ENCODE data around the gene TRMT2B.
"Not testable (repeated sequence)": the region's sequence is repeated elsewhere in the genome, so short reads cannot be mapped to it uniquely, and the experiment has no call there.

TRMT2B gene

DNA sequence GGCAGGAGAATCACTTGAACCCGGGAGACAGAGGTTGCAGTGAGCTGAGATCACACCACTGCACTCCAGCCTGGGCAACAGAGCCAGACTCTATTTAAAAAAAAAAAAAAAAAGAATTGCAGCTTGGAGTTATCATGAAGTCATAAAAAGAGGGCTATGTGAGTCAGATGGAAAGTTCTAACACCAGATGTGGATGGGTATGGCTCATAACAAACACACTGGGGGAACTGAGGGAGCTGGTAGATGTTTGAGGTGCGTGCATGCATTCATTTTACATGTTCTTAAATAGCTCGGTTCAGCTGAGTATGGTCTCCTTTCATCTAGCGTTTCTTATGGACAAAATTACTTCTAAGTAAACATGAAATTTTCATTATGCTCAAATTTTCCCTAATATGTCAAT, 11.7 kb downstream of the TRMT2B start:
- no peak overlapping the region for H3K4me3 ChIP-seq (ENCODE audit: low read depth, low read length)
- no peak for TF ChIP-seq CTCF (IDR thresholded peaks at IDR 0.05; ENCODE audit: borderline replicate concordance, insufficient read depth, low read depth, low read length)

DNA sequence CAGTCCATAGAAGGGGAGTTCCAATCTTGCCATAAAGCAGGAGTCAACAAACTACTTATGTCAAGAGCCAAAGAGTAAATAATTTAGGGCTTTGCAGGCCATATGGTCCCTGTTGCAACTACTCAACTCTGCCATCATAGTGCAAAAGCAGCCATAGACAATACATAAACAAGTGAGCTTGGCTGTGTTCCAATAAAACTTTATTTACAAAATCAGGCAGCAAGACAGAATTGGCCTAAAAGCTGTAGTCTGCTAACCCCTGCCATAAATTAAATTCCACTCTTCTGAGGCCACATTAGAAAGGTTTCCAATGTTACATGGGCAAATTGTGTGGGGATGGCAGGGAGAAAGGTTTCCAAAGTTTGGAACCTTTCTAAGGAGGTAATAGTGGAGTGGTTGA, 14.7 kb downstream of the TRMT2B start:
- TF ChIP-seq CTCF (IDR thresholded peaks at IDR 0.05; ENCODE audit: borderline replicate concordance, insufficient read depth, low read depth, low read length) = no peak

DNA sequence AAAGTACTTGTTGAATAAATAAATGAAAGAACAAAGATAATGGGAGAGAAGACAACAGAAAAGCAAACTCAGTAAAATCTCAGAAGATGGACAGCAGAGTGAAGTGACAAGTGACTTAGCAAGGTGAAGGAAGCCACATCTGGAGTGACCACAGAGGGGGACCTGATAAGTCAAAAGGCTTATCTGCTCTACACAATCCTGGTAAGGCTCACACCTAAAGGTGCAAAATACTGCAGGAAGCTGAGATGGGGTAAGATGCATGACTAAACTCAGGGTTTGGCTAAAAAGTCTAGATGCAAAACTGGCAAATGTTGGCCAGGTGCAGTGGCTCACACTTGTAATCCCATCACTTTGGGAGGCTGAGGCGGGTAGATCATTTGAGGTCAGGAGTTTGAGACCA, 22.2 kb downstream of the TRMT2B start:
- H3K4me3 ChIP-seq (ENCODE audit: low read depth, low read length) = no peak overlapping the region
- no peak for TF ChIP-seq CTCF (IDR thresholded peaks at IDR 0.05; ENCODE audit: borderline replicate concordance, insufficient read depth, low read depth, low read length)

More for the DNA sequence above, 14.7 kb downstream of the TRMT2B start:
- H3K4me3 ChIP-seq (ENCODE audit: low read depth, low read length) = no peak overlapping the region

GRCh38 chrX:101028562-101028961, 23.3 kb downstream of the TRMT2B start:
- TF ChIP-seq CTCF (IDR thresholded peaks at IDR 0.05; ENCODE audit: borderline replicate concordance, insufficient read depth, low read depth, low read length) = no peak
- no peak overlapping the region for H3K4me3 ChIP-seq (ENCODE audit: low read depth, low read length)

GRCh38 chrX:101025126-101025525, 26.8 kb downstream of the TRMT2B start:
- no peak for TF ChIP-seq CTCF (IDR thresholded peaks at IDR 0.05; ENCODE audit: borderline replicate concordance, insufficient read depth, low read depth, low read length)
- no peak overlapping the region for H3K4me3 ChIP-seq (ENCODE audit: low read depth, low read length)

- no peak overlapping the region for H3K4me3 ChIP-seq (ENCODE audit: low read depth, low read length)
- no peak for TF ChIP-seq CTCF (IDR thresholded peaks at IDR 0.05; ENCODE audit: borderline replicate concordance, insufficient read depth, low read depth, low read length)
Measured at GRCh38 chrX:101022020-101022419, 29.9 kb downstream of the TRMT2B start.

GRCh38 chrX:101012031-101012430, 39.9 kb downstream of the TRMT2B start:
- H3K4me3 ChIP-seq (ENCODE audit: low read depth, low read length) = not testable (repeated sequence)

DNA sequence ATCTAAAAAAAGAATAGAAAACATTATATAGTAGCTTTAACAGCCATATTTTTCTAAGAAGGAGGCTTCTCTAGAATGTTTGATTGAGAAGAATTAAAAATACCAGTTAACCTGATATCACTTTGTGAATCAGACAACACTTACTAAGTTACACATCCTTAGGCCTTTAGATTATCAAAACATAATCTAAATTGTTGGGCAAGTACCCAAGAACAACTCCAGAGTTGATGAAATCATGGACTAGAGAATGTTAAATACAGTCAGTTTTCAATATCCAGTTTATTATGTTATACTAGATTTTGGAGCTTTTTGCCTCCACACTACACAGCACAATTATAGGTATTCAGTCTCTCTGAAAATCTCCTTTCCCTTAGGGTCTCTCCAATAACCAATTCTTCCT, 42.8 kb downstream of the TRMT2B start:
- no peak overlapping the region for H3K4me3 ChIP-seq (ENCODE audit: low read depth, low read length)
- no peak for TF ChIP-seq CTCF (IDR thresholded peaks at IDR 0.05; ENCODE audit: borderline replicate concordance, insufficient read depth, low read depth, low read length)
